ENCODE results near the gene NUFIP2.

DNA sequence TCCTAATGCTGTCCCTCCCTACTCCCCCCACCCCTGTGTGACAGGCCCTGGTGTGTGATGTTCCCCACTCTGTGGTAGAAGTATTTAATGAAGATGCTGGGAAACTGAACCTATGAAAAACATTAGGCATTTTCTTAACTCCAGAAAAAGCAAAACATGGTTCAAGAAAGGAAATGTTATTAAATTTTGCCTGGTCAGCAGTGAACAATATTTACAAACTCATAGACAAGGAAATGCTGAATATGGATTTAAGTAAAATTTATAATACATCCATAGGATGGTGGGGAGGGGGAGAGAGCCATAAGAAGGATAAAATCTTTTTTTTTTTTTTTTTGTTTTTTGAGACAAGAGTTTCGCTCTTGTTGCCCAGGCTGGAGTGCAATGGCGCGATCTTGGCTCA, 58.0 kb downstream of the NUFIP2 start:
- no peak for TF ChIP-seq ZBTB7A (IDR thresholded peaks at IDR 0.05; ENCODE audit: low read depth)
- TF ChIP-seq TEAD4 (IDR thresholded peaks at IDR 0.05), result no peak
- TF ChIP-seq RAD21 (IDR thresholded peaks at IDR 0.05; ENCODE audit: low read depth), result no peak
- TF ChIP-seq FOXM1 (IDR thresholded peaks at IDR 0.05; ENCODE audit: borderline replicate concordance, low read depth), result no peak
- no peak for TF ChIP-seq EP300 (IDR thresholded peaks at IDR 0.05; ENCODE audit: borderline replicate concordance)
- no peak for TF ChIP-seq YY1 (IDR thresholded peaks at IDR 0.05; ENCODE audit: low read depth)
- TF ChIP-seq CREB1 (IDR thresholded peaks at IDR 0.05; ENCODE audit: low read depth), result no peak

All from Ishikawa (cell line).